GM06990 (cell line): ENCODE results near the gene C11orf86.
"Not testable (repeated sequence)": the region's sequence is repeated elsewhere in the genome, so short reads cannot be mapped to it uniquely, and the experiment has no call there.

Source experiments
- DNase-seq: peaks from one replicate; pipeline ENCODE4 v3.0.0-alpha.2; 2011; ENCODE audit not compliant: insufficient read length; ENCODE audit errors: extremely low read depth
- H3K27me3 ChIP-seq: replicated peaks from 2 replicates; pipeline ENCODE4 v1.6.0; 2011; ENCODE audit warnings: low read length; ENCODE audit not compliant: control insufficient read depth, insufficient read depth
- H3K36me3 ChIP-seq: 2 replicates; pipeline ENCODE4 v1.5.1; 2011; ENCODE audit warnings: low read length; ENCODE audit not compliant: control insufficient read depth, insufficient read depth
- H3K4me3 ChIP-seq: replicated peaks from 2 replicates; pipeline ENCODE4 v1.5.1; 2011; ENCODE audit warnings: low read depth, mild to moderate bottlenecking, control low read depth, low read length
- CTCF ChIP-seq: IDR thresholded peaks from 2 replicates; pipeline ENCODE4 v1.5.1; 2011; ENCODE audit warnings: low read length, control low read depth, mild to moderate bottlenecking, inconsistent platforms; ENCODE audit not compliant: insufficient read depth, poor library complexity, severe bottlenecking

C11orf86 gene

GRCh38 chr11:66953081-66953833 is 21.8 kb upstream of the C11orf86 start:
- Histone ChIP-seq H3K36me3 (no peaks in the 10 kb centered on the region), H3K4me3 (no peak overlapping the region), H3K27me3 (no peaks in the 10 kb centered on the region)
- DNase-seq: no peak
- no peak for TF ChIP-seq CTCF

- H3K27me3 ChIP-seq: no peaks in the 10 kb centered on the region
- no peak overlapping the region for H3K4me3 ChIP-seq
- no peak for DNase-seq
- TF ChIP-seq CTCF: no peak
- H3K36me3 ChIP-seq: no peaks in the 10 kb centered on the region
These were observed 18.3 kb upstream of the C11orf86 start for GRCh38 chr11:66956689-66957290.

GRCh38 chr11:66957971-66958231 is 17.2 kb upstream of the C11orf86 start:
- Histone ChIP-seq H3K36me3 (no peaks in the 10 kb centered on the region), H3K4me3 (peak overlapping the region; percentile 81), H3K27me3 (no peaks in the 10 kb centered on the region)
- TF ChIP-seq CTCF: no peak
- DNase-seq: no peak

GRCh38 chr11:66958232-66958955 is 16.7 kb upstream of the C11orf86 start, which contains the start of gene PC:
Gene PC (minus strand): TSS chr11:66958383. CDS start chr11:66872159, 86,224 bp downstream.
- H3K27me3 ChIP-seq: no peaks in the 10 kb centered on the region
- TF ChIP-seq CTCF: no peak
- H3K4me3 ChIP-seq: peak within 1 kb of the TSS; percentile 81
- DNase-seq: peak; percentile 97
- H3K36me3 ChIP-seq: no peaks in the 10 kb centered on the region

- no peaks in the 10 kb centered on the region for H3K27me3 ChIP-seq
- DNase-seq: no peak
- no peak for TF ChIP-seq CTCF
- no peaks in the 10 kb centered on the region for H3K36me3 ChIP-seq
- no peak overlapping the region; the same call in 1 of the 2 replicates for H3K4me3 ChIP-seq
These were observed 16.2 kb upstream of the C11orf86 start for GRCh38 chr11:66958956-66959274.

- DNase-seq, H3K36me3 ChIP-seq, H3K27me3 ChIP-seq, H3K4me3 ChIP-seq: not testable (repeated sequence)
These were observed 13.4 kb upstream of the C11orf86 start for GRCh38 chr11:66961691-66962213.
